HCT116 (cell line): ENCODE measurements around the gene ZSCAN1.

Experiments
- CBX3 ChIP-seq: IDR thresholded peaks from 2 replicates; pipeline ENCODE4 v1.6.1; 2012; ENCODE audit warnings: low read depth
- CEBPB ChIP-seq: IDR thresholded peaks from 2 replicates; pipeline ENCODE4 v1.6.1; 2012; ENCODE audit warnings: low read depth
- CTCF ChIP-seq, 3 experiments: fragments of 200-600 bp in 1 of 3; sonication (generic) in 1 of 3; IDR thresholded peaks in 2 of 3; conservative IDR thresholded peaks in 1 of 3; 2 replicates each; pipeline ENCODE4 v1.5.1; 2012 to 2017; ENCODE audit warnings: low read depth in 2 of 3, low read length in 2 of 3, antibody characterized with exemption in 1 of 3, borderline replicate concordance in 1 of 3, control low read depth in 1 of 3, mild to moderate bottlenecking in 1 of 3, mixed read lengths in 1 of 3, mixed run types in 1 of 3, moderate library complexity in 1 of 3; ENCODE audit not compliant: insufficient read depth in 1 of 3
- EZH2 ChIP-seq: fragments of 200-600 bp; sonication (generic); IDR thresholded peaks from 2 replicates; pipeline ENCODE4 v1.6.1; 2017; ENCODE audit warnings: antibody characterized with exemption, mixed run types
- EZH2phosphoT487 ChIP-seq: fragments of 200-600 bp; IDR thresholded peaks from 2 replicates; pipeline ENCODE4 v1.6.1; 2018; ENCODE audit warnings: antibody characterized with exemption, borderline replicate concordance
- JUND ChIP-seq: IDR thresholded peaks from 2 replicates; pipeline ENCODE4 v1.6.1; 2012
- POLR2A ChIP-seq: IDR thresholded peaks from 2 replicates; pipeline ENCODE4 v1.7.0; 2011; ENCODE audit warnings: borderline replicate concordance; ENCODE audit not compliant: insufficient read depth, insufficient read length; ENCODE audit errors: extremely low read depth
- POLR2AphosphoS5 ChIP-seq: IDR thresholded peaks from 2 replicates; pipeline ENCODE4 v1.6.1; 2011; ENCODE audit warnings: mild to moderate bottlenecking, low read depth, low read length, moderate library complexity
- REST ChIP-seq: IDR thresholded peaks from 2 replicates; pipeline ENCODE4 v1.6.1; 2012; ENCODE audit warnings: low read depth
- SIN3A ChIP-seq: IDR thresholded peaks from 2 replicates; pipeline ENCODE4 v1.6.1; 2012; ENCODE audit warnings: low read depth
- SP1 ChIP-seq: IDR thresholded peaks from 2 replicates; pipeline ENCODE4 v1.6.1; 2012; ENCODE audit warnings: low read depth
- SRF ChIP-seq: IDR thresholded peaks from 2 replicates; pipeline ENCODE4 v1.6.1; 2012; ENCODE audit warnings: low read depth
- TF ChIP-seq, protein P1 (sequence below): IDR thresholded peaks from 2 replicates; pipeline ENCODE4 v1.6.1; 2012
- TF ChIP-seq, protein P2 (sequence below): IDR thresholded peaks from 2 replicates; pipeline ENCODE4 v1.6.1; 2011; ENCODE audit warnings: mild to moderate bottlenecking, low read length, moderate library complexity; ENCODE audit not compliant: insufficient replicate concordance; ENCODE audit errors: extremely low read depth

GRCh38 chr19:58002384-58003173, 31.2 kb upstream of the ZSCAN1 start, which contains the start of gene ZNF606:
- TF ChIP-seq, protein P1, sequence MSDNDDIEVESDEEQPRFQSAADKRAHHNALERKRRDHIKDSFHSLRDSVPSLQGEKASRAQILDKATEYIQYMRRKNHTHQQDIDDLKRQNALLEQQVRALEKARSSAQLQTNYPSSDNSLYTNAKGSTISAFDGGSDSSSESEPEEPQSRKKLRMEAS, result no peak
- TF ChIP-seq POLR2AphosphoS5, result no peak
- TF ChIP-seq EZH2phosphoT487, result no peak
- no peak for TF ChIP-seq JUND
- no peak for TF ChIP-seq CTCF (IDR thresholded peaks at IDR 0.05 in 2 of 3, conservative IDR thresholded peaks at IDR 0.05 in 1 of 3; ENCODE audit: borderline replicate concordance in 1 of 3, insufficient read depth in 1 of 3, low read depth in 2 of 3, low read length in 2 of 3)
- TF ChIP-seq POLR2A, result no peak
- no peak for TF ChIP-seq SRF
- TF ChIP-seq CBX3, result no peak
- no peak for TF ChIP-seq SIN3A
- no peak for TF ChIP-seq EZH2
- TF ChIP-seq CEBPB, result no peak
- no peak for TF ChIP-seq REST
- TF ChIP-seq SP1, result no peak
- TF ChIP-seq, protein P2, sequence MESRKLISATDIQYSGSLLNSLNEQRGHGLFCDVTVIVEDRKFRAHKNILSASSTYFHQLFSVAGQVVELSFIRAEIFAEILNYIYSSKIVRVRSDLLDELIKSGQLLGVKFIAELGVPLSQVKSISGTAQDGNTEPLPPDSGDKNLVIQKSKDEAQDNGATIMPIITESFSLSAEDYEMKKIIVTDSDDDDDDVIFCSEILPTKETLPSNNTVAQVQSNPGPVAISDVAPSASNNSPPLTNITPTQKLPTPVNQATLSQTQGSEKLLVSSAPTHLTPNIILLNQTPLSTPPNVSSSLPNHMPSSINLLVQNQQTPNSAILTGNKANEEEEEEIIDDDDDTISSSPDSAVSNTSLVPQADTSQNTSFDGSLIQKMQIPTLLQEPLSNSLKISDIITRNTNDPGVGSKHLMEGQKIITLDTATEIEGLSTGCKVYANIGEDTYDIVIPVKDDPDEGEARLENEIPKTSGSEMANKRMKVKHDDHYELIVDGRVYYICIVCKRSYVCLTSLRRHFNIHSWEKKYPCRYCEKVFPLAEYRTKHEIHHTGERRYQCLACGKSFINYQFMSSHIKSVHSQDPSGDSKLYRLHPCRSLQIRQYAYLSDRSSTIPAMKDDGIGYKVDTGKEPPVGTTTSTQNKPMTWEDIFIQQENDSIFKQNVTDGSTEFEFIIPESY, result no peak
